DMS 273 (cell line): ENCODE measurements around the gene PPP4R4.
"Not testable (repeated sequence)": the region's sequence is repeated elsewhere in the genome, so short reads cannot be mapped to it uniquely, and the experiment has no call there.

Source experiments
- DNase-seq: peaks from one replicate; lab custom pipeline; 2025; ENCODE audit not compliant: unreplicated experiment; lab: John Stamatoyannopoulos, UW

Gene PPP4R4

GRCh38 chr14:94143239-94143638 is 30.9 kb upstream of the PPP4R4 start:
- peak; percentile 52 for DNase-seq

- DNase-seq, result no peak
Measured at GRCh38 chr14:94143711-94144110, 30.4 kb upstream of the PPP4R4 start.

GRCh38 chr14:94144765-94145164 is 29.4 kb upstream of the PPP4R4 start:
- peak; percentile 45 for DNase-seq

- peak; percentile 80 for DNase-seq
Measured at GRCh38 chr14:94145902-94146527, 28.1 kb upstream of the PPP4R4 start.

- DNase-seq, result no peak
Measured at GRCh38 chr14:94152676-94153075, 21.4 kb upstream of the PPP4R4 start.

GRCh38 chr14:94153750-94154342 is 20.3 kb upstream of the PPP4R4 start:
- DNase-seq, result no peak

GRCh38 chr14:94156143-94156542 is 18.0 kb upstream of the PPP4R4 start:
- DNase-seq, result not testable (repeated sequence)

GRCh38 chr14:94157197-94157596 is 16.9 kb upstream of the PPP4R4 start:
- no peak for DNase-seq

- DNase-seq, result no peak
Measured at GRCh38 chr14:94158239-94158883, 15.8 kb upstream of the PPP4R4 start.

GRCh38 chr14:94161058-94161457 is 13.1 kb upstream of the PPP4R4 start:
- DNase-seq, result no peak

- peak; percentile 25 for DNase-seq
Measured at GRCh38 chr14:94161981-94162380, 12.1 kb upstream of the PPP4R4 start.

- DNase-seq, result no peak
Measured at GRCh38 chr14:94162466-94162865, 11.7 kb upstream of the PPP4R4 start.

GRCh38 chr14:94163796-94164195 is 10.3 kb upstream of the PPP4R4 start:
- DNase-seq, result no peak

GRCh38 chr14:94164685-94165431 is 9.3 kb upstream of the PPP4R4 start:
- peak; percentile 64 for DNase-seq

- DNase-seq, result no peak
Measured at GRCh38 chr14:94165744-94166143, 8.4 kb upstream of the PPP4R4 start.

GRCh38 chr14:94170136-94170535 is 4.0 kb upstream of the PPP4R4 start:
- DNase-seq, result no peak

- no peak for DNase-seq
Measured at GRCh38 chr14:94171208-94171607, 2.9 kb upstream of the PPP4R4 start.

GRCh38 chr14:94172545-94172944 is 1.6 kb upstream of the PPP4R4 start:
- DNase-seq, result no peak

GRCh38 chr14:94173471-94173884 is 644 bp upstream of the PPP4R4 start:
- DNase-seq, result peak; percentile 54

- DNase-seq, result no peak
Measured at GRCh38 chr14:94174604-94175010, 485 bp downstream of the PPP4R4 start.

GRCh38 chr14:94175011-94175745 is 1.1 kb downstream of the PPP4R4 start:
- DNase-seq, result peak; percentile 37
